Activated B cell treated with CpG ODN at 0.5 μM for 24 hours (primary cell): ENCODE results near the gene LRRC34. TPM values are rescaled to one million over a fixed set of nuclear protein-coding genes. Genes with fewer than 3 reads are reported as not detected.
A peak's percentile ranks its signal among the peaks of the same experiment; 100 is the strongest.

ENCODE experiments used
- ATAC-seq: fragments of 200-7000 bp; cut with Tn5 transposase; one replicate; pipeline ENCODE4 v1.10.0; 2021; ENCODE audit warnings: low read depth, mild to moderate bottlenecking, moderate library complexity
- CTCF ChIA-PET: fragments of 350-600 bp; sonication (Branson Sonifier 250); formaldehyde crosslinking; loops from one replicate; lab custom pipeline; 2021; ENCODE audit warnings: antibody characterized with exemption; lab: Charles Lee
- POLR2A ChIA-PET: fragments of 350-600 bp; sonication (Branson Sonifier 250); formaldehyde crosslinking; loops from one replicate; lab custom pipeline; 2021; ENCODE audit warnings: antibody characterized with exemption; lab: Charles Lee
- DNase-seq: peaks from one replicate; pipeline ENCODE4 v3.0.0; 2022
- H3K27ac Mint-ChIP-seq: one replicate; pipeline ENCODE4 v1.8.0; 2020; ENCODE audit warnings: mixed read lengths
- H3K27me3 Mint-ChIP-seq: one replicate; pipeline ENCODE4 v1.8.0; 2021; ENCODE audit warnings: mixed read lengths
- H3K36me3 Mint-ChIP-seq: one replicate; pipeline ENCODE4 v1.8.0; 2021; ENCODE audit warnings: low read depth, mixed read lengths
- H3K4me1 Mint-ChIP-seq: one replicate; pipeline ENCODE4 v1.8.0; 2021; ENCODE audit warnings: mixed read lengths
- H3K4me3 Mint-ChIP-seq: one replicate; pipeline ENCODE4 v1.8.0; 2020; ENCODE audit warnings: mild to moderate bottlenecking, mixed read lengths
- H3K9me3 Mint-ChIP-seq: one replicate; pipeline ENCODE4 v1.8.0; 2020; ENCODE audit warnings: mixed read lengths
- CTCF ChIP-seq: fragments of 200-600 bp; IDR thresholded peaks from one replicate; pipeline ENCODE4 v1.8.0; 2022; ENCODE audit warnings: antibody characterized with exemption, mild to moderate bottlenecking
- intact Hi-C: fragments of 100-400 bp; cut with micrococcal nuclease; formaldehyde crosslinking; loops from one replicate; pipeline ENCODE4 v1.15.1; 2024
- total RNA-seq: library from RNA; stranded (reverse); gene quantifications from 2 replicates; pipeline ENCODE4 v1.2.3, GENCODE V29; 2022

LRRC34 gene
- total RNA-seq, 1 donor from 2014 or later, result 5.7 TPM

GRCh38 chr3:169772897-169773816 is 39.5 kb downstream of the LRRC34 start, which contains the start of gene MYNN:
MYNN (plus strand) TSS chr3:169773396; CDS start chr3:169774296, 900 bp downstream.
- Mint-ChIP-seq H3K9me3 (no peaks in the 10 kb centered on the region), H3K4me1 (peaks cover 50% of the 10 kb centered on the region), H3K36me3 (peaks cover 57% of the 10 kb centered on the region), H3K27me3 (no peaks in the 10 kb centered on the region), H3K4me3 (peak within 1 kb of the TSS; percentile 99), H3K27ac (peak within 1 kb of the TSS; percentile 99)
- ATAC-seq (peak; percentile 77), DNase-seq (peak; percentile 91)
- intact Hi-C loops, result loop anchor here (1.0 to 2.0 kb wide), 9 partner anchors 8 to 1678 kb away; partner anchors contain the start of genes GOLIM4, PHC3, SEC62 and TERC
- no peak for TF ChIP-seq CTCF
- POLR2A ChIA-PET, result interaction anchor here (0.6 to 3.7 kb wide), 29 partner anchors 9 to 1097 kb away, joined by 3 to 86 read pairs (median 7); partner anchors contain the start of genes LRRC34, LRRIQ4, PHC3 and RPL22L1
- CTCF ChIA-PET, result interaction anchor here (0.7 to 3.1 kb wide), 6 partner anchors 10 to 90 kb away, joined by 3 to 17 read pairs (median 3); no protein-coding TSS in a partner anchor

GRCh38 chr3:169772305-169772896 is 40.3 kb downstream of the LRRC34 start:
- ChIA-PET POLR2A (interaction anchor here (0.6 to 3.7 kb wide), 32 partner anchors 9 to 1097 kb away, joined by 3 to 86 read pairs (median 7); partner anchors contain the start of genes LRRC34, LRRIQ4, PHC3 and RPL22L1), CTCF (interaction anchor here (0.7 to 3.1 kb wide), 6 partner anchors 9 to 91 kb away, joined by 3 to 17 read pairs (median 3); no protein-coding TSS in a partner anchor)
- no peak for TF ChIP-seq CTCF
- peak overlapping the region; percentile 99 for H3K4me3 Mint-ChIP-seq
- no peaks in the 10 kb centered on the region for H3K9me3 Mint-ChIP-seq
- ATAC-seq (peak; percentile 32), DNase-seq (no peak)
- intact Hi-C loops, result loop anchor here (1.0 to 2.0 kb wide), 5 partner anchors 64 to 1678 kb away; partner anchors contain the start of genes GOLIM4 and SEC62
- peaks cover 49% of the 10 kb centered on the region for H3K36me3 Mint-ChIP-seq
- H3K27ac Mint-ChIP-seq, result peak overlapping the region; percentile 99
- peaks cover 49% of the 10 kb centered on the region for H3K4me1 Mint-ChIP-seq
- H3K27me3 Mint-ChIP-seq, result no peaks in the 10 kb centered on the region

DNA sequence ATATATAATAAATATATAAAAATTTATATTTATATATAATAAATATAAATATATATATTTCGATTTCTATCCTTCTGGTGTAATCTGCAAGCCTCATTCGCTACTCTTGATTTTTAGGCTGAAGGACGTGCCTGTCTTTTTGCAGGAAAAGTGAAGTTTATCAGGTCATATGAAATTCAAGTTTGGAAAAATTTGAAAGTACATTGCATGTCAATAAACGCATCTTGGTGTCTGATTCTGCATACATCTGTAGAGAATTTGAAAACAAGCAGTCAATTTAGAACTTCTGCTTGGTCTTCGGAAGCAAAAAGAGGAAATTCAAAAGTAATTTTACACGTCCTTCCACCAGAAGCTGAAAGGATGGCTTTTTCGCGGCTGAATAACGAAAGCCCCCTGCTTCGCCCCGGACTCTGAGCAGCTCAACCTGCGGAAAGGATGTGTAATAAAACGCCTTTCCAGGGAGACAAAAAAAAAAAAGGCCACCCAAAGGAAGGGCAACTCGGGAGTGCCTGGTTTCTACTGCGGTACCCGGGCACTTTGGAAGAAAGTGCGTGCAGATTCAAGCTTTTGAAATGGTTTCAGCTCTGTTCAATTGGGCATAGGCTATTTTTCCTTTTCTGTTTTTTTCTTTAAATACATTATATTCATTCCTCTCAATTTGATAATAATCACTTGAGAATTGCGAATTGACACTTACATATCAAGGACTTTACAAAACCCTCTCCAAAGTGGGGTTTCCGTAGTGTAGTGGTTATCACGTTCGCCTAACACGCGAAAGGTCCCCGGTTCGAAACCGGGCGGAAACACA is 41.0 kb downstream of the LRRC34 start:
- intact Hi-C loops, result loop anchor here (1.0 to 2.0 kb wide), 5 partner anchors 65 to 1677 kb away; partner anchors contain the start of genes GOLIM4 and SEC62
- peaks cover 42% of the 10 kb centered on the region for H3K36me3 Mint-ChIP-seq
- H3K27ac Mint-ChIP-seq, result peak overlapping the region; percentile 99
- no peak for TF ChIP-seq CTCF
- peak; percentile 40 for DNase-seq
- ChIA-PET CTCF (interaction anchor here (0.7 to 3.1 kb wide), 5 partner anchors 8 to 94 kb away, joined by 3 to 17 read pairs (median 3); no protein-coding TSS in a partner anchor), POLR2A (interaction anchor here (0.6 to 3.7 kb wide), 25 partner anchors 8 to 1098 kb away, joined by 3 to 86 read pairs (median 7); partner anchors contain the start of genes PHC3, RPL22L1, SEC62 and SKIL)
- H3K4me3 Mint-ChIP-seq, result peak overlapping the region; percentile 99
- H3K27me3 Mint-ChIP-seq, result no peaks in the 10 kb centered on the region
- peak; percentile 11 for ATAC-seq
- H3K9me3 Mint-ChIP-seq, result no peaks in the 10 kb centered on the region
- peaks cover 43% of the 10 kb centered on the region for H3K4me1 Mint-ChIP-seq

GRCh38 chr3:169769287-169770181 is 43.2 kb downstream of the LRRC34 start, which contains the start of gene ACTRT3:
ACTRT3 (minus strand) TSS chr3:169769561; CDS start chr3:169769520, 41 bp downstream.
- peaks cover 6% of the 10 kb centered on the region for H3K9me3 Mint-ChIP-seq
- ATAC-seq, result peak; percentile 6
- peak; percentile 60 for DNase-seq
- H3K27me3 Mint-ChIP-seq, result no peaks in the 10 kb centered on the region
- peaks cover 36% of the 10 kb centered on the region for H3K4me1 Mint-ChIP-seq
- intact Hi-C loops, result no loop called here
- ChIA-PET POLR2A (interaction anchor here (0.5 to 1.6 kb wide), 17 partner anchors 43 to 588 kb away, joined by 3 to 13 read pairs (median 4); partner anchors contain the start of genes GPR160, LRRC34, LRRIQ4 and PHC3), CTCF (interaction anchor here (0.9 kb wide), 1 partner anchor 44 kb away, joined by 3 read pairs; no protein-coding TSS in a partner anchor)
- H3K36me3 Mint-ChIP-seq, result peaks cover 28% of the 10 kb centered on the region
- peak within 1 kb of the TSS; percentile 84 for H3K27ac Mint-ChIP-seq
- H3K4me3 Mint-ChIP-seq, result peak within 1 kb of the TSS; percentile 90
- TF ChIP-seq CTCF, result no peak
